GM18499 (cell line): ENCODE data around the gene RCVRN.
"Not testable (repeated sequence)": the region's sequence is repeated elsewhere in the genome, so short reads cannot be mapped to it uniquely, and the experiment has no call there.

Experiments
- ATAC-seq: cut with Tn5 transposase; IDR thresholded peaks from one replicate; pipeline ENCODE4 v1.9.1; 2021; ENCODE audit warnings: moderate number of reproducible peaks; ENCODE audit not compliant: insufficient read depth, unreplicated experiment

Gene RCVRN

GRCh38 chr17:9924735-9925191, 19.7 kb upstream of the RCVRN start:
- no peak for ATAC-seq

GRCh38 chr17:9922012-9922848, 17.2 kb upstream of the RCVRN start:
- no peak for ATAC-seq

- ATAC-seq: not testable (repeated sequence)
These were observed 16.1 kb upstream of the RCVRN start for GRCh38 chr17:9921216-9921615.

GRCh38 chr17:9918804-9919352, 13.8 kb upstream of the RCVRN start:
- ATAC-seq: no peak

- no peak for ATAC-seq
These were observed 13.3 kb upstream of the RCVRN start for GRCh38 chr17:9918352-9918751.

- no peak for ATAC-seq
These were observed 12.7 kb upstream of the RCVRN start for GRCh38 chr17:9917801-9918200.

GRCh38 chr17:9917131-9917530, 12.1 kb upstream of the RCVRN start:
- ATAC-seq: no peak

GRCh38 chr17:9916108-9916507, 11.0 kb upstream of the RCVRN start:
- ATAC-seq: no peak

- ATAC-seq: no peak
These were observed 8.4 kb upstream of the RCVRN start for GRCh38 chr17:9913476-9913875.

GRCh38 chr17:9912121-9913099, 7.3 kb upstream of the RCVRN start:
- no peak for ATAC-seq

GRCh38 chr17:9911089-9911488, 6.0 kb upstream of the RCVRN start:
- no peak for ATAC-seq

- ATAC-seq: no peak
These were observed 3.6 kb upstream of the RCVRN start for GRCh38 chr17:9908649-9909042.

- ATAC-seq: no peak
These were observed 3.0 kb upstream of the RCVRN start for GRCh38 chr17:9907883-9908648.

- ATAC-seq: no peak
These were observed 2.1 kb upstream of the RCVRN start for GRCh38 chr17:9907131-9907530.

GRCh38 chr17:9906616-9907015, 1.5 kb upstream of the RCVRN start:
- no peak for ATAC-seq

GRCh38 chr17:9905902-9906301, 831 bp upstream of the RCVRN start:
- ATAC-seq: no peak

- no peak for ATAC-seq
These were observed 594 bp downstream of the RCVRN start for GRCh38 chr17:9904277-9905077.

GRCh38 chr17:9902120-9902519, 3.0 kb downstream of the RCVRN start:
- ATAC-seq: no peak

- ATAC-seq: no peak
These were observed 4.3 kb downstream of the RCVRN start for GRCh38 chr17:9900784-9901183.
